Measurements from ENCODE around the gene SMIM29.
"Not testable (repeated sequence)": the region's sequence is repeated elsewhere in the genome, so short reads cannot be mapped to it uniquely, and the experiment has no call there.

SMIM29 gene

DNA sequence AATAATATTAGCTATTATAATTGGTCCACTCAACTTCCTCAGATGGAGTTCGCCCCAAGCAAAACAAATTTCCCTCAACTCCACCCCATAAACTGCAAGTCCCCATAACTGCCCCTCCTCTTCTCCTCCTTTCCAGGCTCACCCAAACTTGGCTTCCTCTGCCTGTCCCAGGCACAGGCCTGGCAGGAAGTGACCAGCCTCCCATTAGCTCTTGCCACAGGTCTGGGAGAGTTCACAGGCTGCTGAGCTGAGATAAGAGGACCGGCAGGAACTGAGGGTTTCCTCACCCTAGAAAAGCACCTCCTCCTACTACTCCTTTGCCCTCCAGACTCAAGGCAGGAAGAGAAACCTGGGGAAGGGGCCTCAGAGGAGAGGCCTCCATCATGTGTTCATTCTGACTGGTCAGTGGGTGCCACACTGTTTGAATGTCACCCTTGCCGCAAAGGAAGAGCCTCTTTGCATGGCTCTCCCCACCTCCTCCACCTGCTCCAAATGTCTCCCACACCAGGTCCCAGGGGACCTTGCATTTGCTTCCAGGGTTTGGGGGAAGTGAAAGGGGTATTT lies 24.5 kb upstream of the SMIM29 start:
- no peaks in the 10 kb centered on the region for H3K27me3 ChIP-seq (replicated peaks; ENCODE audit: control insufficient read depth, insufficient read depth, low read length)
- TF ChIP-seq, protein P1, sequence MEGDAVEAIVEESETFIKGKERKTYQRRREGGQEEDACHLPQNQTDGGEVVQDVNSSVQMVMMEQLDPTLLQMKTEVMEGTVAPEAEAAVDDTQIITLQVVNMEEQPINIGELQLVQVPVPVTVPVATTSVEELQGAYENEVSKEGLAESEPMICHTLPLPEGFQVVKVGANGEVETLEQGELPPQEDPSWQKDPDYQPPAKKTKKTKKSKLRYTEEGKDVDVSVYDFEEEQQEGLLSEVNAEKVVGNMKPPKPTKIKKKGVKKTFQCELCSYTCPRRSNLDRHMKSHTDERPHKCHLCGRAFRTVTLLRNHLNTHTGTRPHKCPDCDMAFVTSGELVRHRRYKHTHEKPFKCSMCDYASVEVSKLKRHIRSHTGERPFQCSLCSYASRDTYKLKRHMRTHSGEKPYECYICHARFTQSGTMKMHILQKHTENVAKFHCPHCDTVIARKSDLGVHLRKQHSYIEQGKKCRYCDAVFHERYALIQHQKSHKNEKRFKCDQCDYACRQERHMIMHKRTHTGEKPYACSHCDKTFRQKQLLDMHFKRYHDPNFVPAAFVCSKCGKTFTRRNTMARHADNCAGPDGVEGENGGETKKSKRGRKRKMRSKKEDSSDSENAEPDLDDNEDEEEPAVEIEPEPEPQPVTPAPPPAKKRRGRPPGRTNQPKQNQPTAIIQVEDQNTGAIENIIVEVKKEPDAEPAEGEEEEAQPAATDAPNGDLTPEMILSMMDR (IDR thresholded peaks at IDR 0.05; ENCODE audit: insufficient read depth, low read length, poor library complexity, severe bottlenecking), result no peak
- H3K4me3 ChIP-seq (replicated peaks; ENCODE audit: low read depth, low read length), result no peak overlapping the region
- H3K36me3 ChIP-seq (ENCODE audit: control insufficient read depth, insufficient read depth, low read length), result no peaks in the 10 kb centered on the region
- DNase-seq (ENCODE audit: extremely low read depth, insufficient read length), result no peak

DNA sequence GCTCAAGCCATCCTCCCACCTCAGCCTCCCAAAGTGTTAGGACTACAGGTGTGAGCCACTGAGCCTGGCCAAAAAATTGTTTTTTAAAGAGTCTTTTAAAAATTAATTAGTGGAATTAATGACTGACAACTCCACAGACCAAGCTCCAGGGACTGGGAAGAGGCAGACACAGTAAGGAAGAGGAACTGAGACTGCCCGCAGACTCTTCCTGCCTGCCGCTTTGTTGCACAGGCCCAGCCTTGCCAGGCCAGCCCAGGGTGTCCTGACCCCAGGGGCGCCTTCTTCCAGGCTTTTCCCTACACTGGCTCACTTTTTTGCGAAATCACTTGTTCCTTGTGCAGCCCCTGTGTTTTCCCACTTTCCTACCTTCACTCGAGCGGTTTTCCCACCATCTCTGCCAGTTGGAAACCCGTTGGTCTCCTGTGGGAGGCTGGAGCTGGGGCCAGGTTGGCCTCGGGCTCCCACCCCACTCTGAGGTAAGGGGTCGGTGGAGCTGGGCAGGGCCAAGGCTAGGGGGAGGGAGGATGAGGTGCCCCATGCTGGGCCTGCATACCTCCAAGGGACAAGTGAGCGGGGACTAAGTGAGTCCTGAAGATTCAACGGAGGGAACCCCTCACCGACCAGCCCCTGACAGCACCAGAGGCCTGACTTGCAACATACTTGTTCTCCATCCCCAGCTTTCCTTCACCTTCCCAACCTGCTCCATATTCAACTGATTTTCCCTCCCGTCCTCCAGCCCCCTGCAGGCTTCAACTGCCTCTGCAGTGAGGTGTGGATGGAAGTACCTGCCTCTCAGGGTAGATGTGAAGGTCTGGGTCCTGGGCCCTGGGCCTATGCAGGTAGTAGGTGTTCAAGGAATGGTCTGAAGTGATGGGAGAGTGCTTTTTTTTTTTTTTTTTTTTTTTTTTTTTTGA lies 23.5 kb upstream of the SMIM29 start:
- Histone ChIP-seq H3K4me3 (replicated peaks; ENCODE audit: low read depth, low read length) (no peak overlapping the region), H3K27me3 (replicated peaks; ENCODE audit: control insufficient read depth, insufficient read depth, low read length) (no peaks in the 10 kb centered on the region), H3K36me3 (ENCODE audit: control insufficient read depth, insufficient read depth, low read length) (no peaks in the 10 kb centered on the region)
- DNase-seq (ENCODE audit: extremely low read depth, insufficient read length), result no peak
- TF ChIP-seq, protein P1 (IDR thresholded peaks at IDR 0.05; ENCODE audit: insufficient read depth, low read length, poor library complexity, severe bottlenecking), result peak; percentile 9

DNA sequence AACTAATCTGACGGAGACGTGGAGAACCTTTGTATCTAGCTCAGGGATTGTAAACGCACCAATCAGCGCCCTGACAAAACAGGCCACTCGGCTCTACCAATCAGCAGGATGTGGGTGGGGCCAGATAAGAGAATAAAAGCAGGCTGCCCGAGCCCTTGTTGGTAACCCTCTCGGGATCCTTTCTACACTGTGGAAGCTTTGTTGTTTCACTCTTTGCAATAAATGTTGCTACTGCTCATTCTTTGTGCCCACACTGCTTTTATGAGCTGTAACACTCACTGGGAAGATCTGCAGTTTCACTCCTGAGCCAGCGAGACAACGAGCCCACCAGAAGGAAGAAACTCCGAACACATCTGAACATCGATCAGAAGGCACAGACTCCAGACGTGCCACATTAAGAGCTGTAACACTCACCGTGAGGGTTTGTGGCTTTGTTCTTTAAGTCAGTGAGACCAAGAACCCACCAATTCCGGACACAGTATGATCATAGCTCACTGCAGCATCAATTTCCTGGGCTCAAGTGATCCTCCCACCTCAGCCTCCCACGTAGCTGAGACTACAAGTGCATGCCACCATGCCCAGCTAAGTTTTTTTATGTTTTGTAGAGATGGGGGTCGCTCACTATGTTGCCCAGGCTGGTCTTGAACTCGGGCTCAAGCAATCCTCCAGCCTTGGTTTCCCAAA lies 21.0 kb upstream of the SMIM29 start:
- DNase-seq (ENCODE audit: extremely low read depth, insufficient read length); H3K27me3 ChIP-seq (replicated peaks; ENCODE audit: control insufficient read depth, insufficient read depth, low read length); H3K36me3 ChIP-seq (ENCODE audit: control insufficient read depth, insufficient read depth, low read length); H3K4me3 ChIP-seq (replicated peaks; ENCODE audit: low read depth, low read length): not testable (repeated sequence)

DNA sequence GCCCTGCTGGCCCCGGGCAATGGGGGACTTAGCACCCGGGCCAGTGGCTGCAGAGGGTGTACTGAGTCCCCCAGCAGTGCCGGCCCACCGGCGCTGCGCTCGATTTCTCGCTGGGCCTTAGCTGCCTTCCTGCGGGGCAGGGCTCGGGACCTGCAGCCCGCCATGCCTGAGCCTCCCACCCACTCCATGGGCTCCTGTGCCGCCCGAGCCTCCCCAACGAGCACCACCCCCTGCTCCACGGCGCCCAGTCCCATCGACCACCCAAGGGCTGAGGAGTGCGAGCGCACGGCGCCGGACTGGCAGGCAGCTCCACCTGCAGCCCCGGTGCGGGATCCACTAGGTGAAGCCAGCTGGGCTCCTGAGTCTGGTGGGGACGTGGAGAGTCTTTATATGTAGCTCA lies 20.3 kb upstream of the SMIM29 start:
- not testable (repeated sequence) for H3K4me3 ChIP-seq (replicated peaks; ENCODE audit: low read depth, low read length); DNase-seq (ENCODE audit: extremely low read depth, insufficient read length); H3K36me3 ChIP-seq (ENCODE audit: control insufficient read depth, insufficient read depth, low read length); H3K27me3 ChIP-seq (replicated peaks; ENCODE audit: control insufficient read depth, insufficient read depth, low read length)

DNA sequence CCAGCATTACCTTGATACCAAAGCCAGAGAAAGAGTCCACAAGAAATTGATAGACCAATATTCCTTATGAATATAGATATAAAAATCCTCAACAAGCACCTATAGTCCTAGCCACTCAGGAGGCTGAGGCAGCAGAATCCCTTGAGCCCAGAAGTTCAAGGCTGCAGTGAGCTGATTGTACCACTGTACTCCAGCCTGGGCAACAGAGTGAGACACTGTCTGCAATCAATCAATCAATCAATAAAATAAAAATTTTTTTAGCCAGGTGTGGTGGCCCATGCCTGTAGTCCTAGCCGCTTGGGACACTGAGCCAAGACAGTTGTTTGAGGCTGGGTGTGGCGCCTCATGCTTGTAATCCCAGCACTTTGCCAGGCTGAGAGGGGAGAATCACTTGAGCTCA lies 18.9 kb upstream of the SMIM29 start:
- TF ChIP-seq, protein P1 (IDR thresholded peaks at IDR 0.05; ENCODE audit: insufficient read depth, low read length, poor library complexity, severe bottlenecking), result no peak
- no peak overlapping the region for H3K4me3 ChIP-seq (replicated peaks; ENCODE audit: low read depth, low read length)
- DNase-seq (ENCODE audit: extremely low read depth, insufficient read length), result no peak

DNA sequence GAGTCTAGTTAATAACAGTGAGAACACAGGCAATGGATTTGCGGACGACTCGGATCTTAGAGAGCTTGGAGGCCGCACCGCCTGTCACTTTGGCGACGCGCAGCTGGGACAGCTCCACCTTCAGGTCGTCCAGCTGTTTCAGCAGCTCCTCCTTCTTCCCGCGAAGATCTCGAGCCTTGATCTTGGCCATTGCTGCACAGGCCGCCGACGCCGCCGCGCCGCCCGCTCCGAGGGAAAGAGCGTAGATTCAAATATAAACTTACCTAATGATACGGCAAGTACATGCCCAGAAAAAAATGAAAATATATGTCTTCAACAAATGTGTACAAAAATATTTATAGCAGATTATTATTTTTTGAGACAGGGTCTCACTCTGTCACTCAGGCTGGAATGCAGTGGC lies 14.7 kb upstream of the SMIM29 start:
- not testable (repeated sequence) for DNase-seq (ENCODE audit: extremely low read depth, insufficient read length); H3K27me3 ChIP-seq (replicated peaks; ENCODE audit: control insufficient read depth, insufficient read depth, low read length); H3K36me3 ChIP-seq (ENCODE audit: control insufficient read depth, insufficient read depth, low read length); H3K4me3 ChIP-seq (replicated peaks; ENCODE audit: low read depth, low read length)

More for the DNA sequence above, 18.9 kb upstream of the SMIM29 start:
- Histone ChIP-seq H3K36me3 (ENCODE audit: control insufficient read depth, insufficient read depth, low read length) (no peaks in the 10 kb centered on the region), H3K27me3 (replicated peaks; ENCODE audit: control insufficient read depth, insufficient read depth, low read length) (no peaks in the 10 kb centered on the region)
